MCF 10A (cell line): Measurements from ENCODE around the gene TOR4A. TPM values are rescaled to one million over a fixed set of nuclear protein-coding genes. Genes with fewer than 3 reads are reported as not detected.

Source experiments
- BruUV-seq: library from RNA; stranded (reverse); fragments of 400-500 nt; replicated peaks from 2 replicates; lab custom pipeline; 2021; lab: Mats Ljungman, UMichigan
- CTCF ChIA-PET: fragments of 300-600 bp; sonication (Branson Sonifier 250); formaldehyde crosslinking; extraction: SDS; loops from one replicate; lab custom pipeline; 2021; ENCODE audit warnings: antibody characterized with exemption, inconsistent platforms; lab: Yijun Ruan, JAX
- POLR2A ChIA-PET: fragments of 300-600, 350-650 bp; sonication (Branson Sonifier 250); formaldehyde crosslinking; extraction: SDS; loops from one replicate; lab custom pipeline; 2020; ENCODE audit warnings: antibody characterized with exemption, inconsistent platforms; lab: Yijun Ruan, JAX
- DNase-seq: peaks from one replicate; pipeline ENCODE4 v3.0.0-alpha.2; 2018; ENCODE audit not compliant: unreplicated experiment
- H3K27ac Mint-ChIP-seq: one replicate; pipeline ENCODE4 v1.8.0; 2022; ENCODE audit warnings: mild to moderate bottlenecking, low read depth, mixed read lengths; ENCODE audit not compliant: unreplicated experiment
- H3K27me3 Mint-ChIP-seq: one replicate; pipeline ENCODE4 v1.8.0; 2022; ENCODE audit warnings: mixed read lengths; ENCODE audit not compliant: insufficient read depth, unreplicated experiment
- H3K36me3 Mint-ChIP-seq: one replicate; pipeline ENCODE4 v1.8.0; 2022; ENCODE audit warnings: mild to moderate bottlenecking, moderate library complexity, mixed read lengths; ENCODE audit not compliant: insufficient read depth, unreplicated experiment
- H3K4me1 Mint-ChIP-seq: one replicate; pipeline ENCODE4 v1.8.0; 2022; ENCODE audit warnings: mixed read lengths; ENCODE audit not compliant: insufficient read depth, unreplicated experiment
- H3K4me3 Mint-ChIP-seq: one replicate; pipeline ENCODE4 v1.8.0; 2022; ENCODE audit warnings: mild to moderate bottlenecking, moderate library complexity, mixed read lengths; ENCODE audit not compliant: unreplicated experiment
- H3K9me3 Mint-ChIP-seq: one replicate; pipeline ENCODE4 v1.8.0; 2022; ENCODE audit warnings: mixed read lengths; ENCODE audit not compliant: unreplicated experiment
- CTCF ChIP-seq: fragments of 200-600 bp; IDR thresholded peaks from one replicate; pipeline ENCODE4 v1.8.0; 2022; ENCODE audit warnings: antibody characterized with exemption, mild to moderate bottlenecking; ENCODE audit not compliant: unreplicated experiment
- intact Hi-C: fragments of 100-400 bp; cut with micrococcal nuclease; formaldehyde crosslinking; loops from 2 replicates; pipeline ENCODE4 v1.14.1; 2022
- total RNA-seq: library from RNA; stranded (reverse); gene quantifications from 2 replicates; pipeline ENCODE4 v1.2.3, GENCODE V29; 2022

TOR4A gene
- total RNA-seq, 1 experiment from 2014 or later: 21.9 TPM

- Mint-ChIP-seq H3K27me3 (no peaks in the 10 kb centered on the region), H3K27ac (no peak overlapping the region), H3K4me1 (no peaks in the 10 kb centered on the region), H3K9me3 (no peaks in the 10 kb centered on the region), H3K36me3 (no peaks in the 10 kb centered on the region), H3K4me3 (no peak overlapping the region)
- ChIA-PET CTCF (interaction anchor here (0.5 kb wide), 1 partner anchor 241 kb away, joined by 3 read pairs; no protein-coding TSS in a partner anchor), POLR2A (no interaction called here)
- no peak for DNase-seq
- intact Hi-C loops: no loop called here
- no TSS peak for BruUV-seq
- no peak for TF ChIP-seq CTCF
These were observed 35.4 kb downstream of the TOR4A start for GRCh38 chr9:137312852-137313325.

GRCh38 chr9:137313326-137313936, 35.9 kb downstream of the TOR4A start:
- H3K4me1 Mint-ChIP-seq: no peaks in the 10 kb centered on the region
- H3K36me3 Mint-ChIP-seq: no peaks in the 10 kb centered on the region
- DNase-seq: no peak
- no peak overlapping the region for H3K4me3 Mint-ChIP-seq
- intact Hi-C loops: no loop called here
- POLR2A ChIA-PET: no interaction called here
- no peak overlapping the region for H3K27ac Mint-ChIP-seq
- no peak for TF ChIP-seq CTCF
- CTCF ChIA-PET: no interaction called here
- no peaks in the 10 kb centered on the region for H3K9me3 Mint-ChIP-seq
- no TSS peak for BruUV-seq
- no peaks in the 10 kb centered on the region for H3K27me3 Mint-ChIP-seq

- DNase-seq: no peak
- H3K36me3 Mint-ChIP-seq: no peaks in the 10 kb centered on the region
- no peaks in the 10 kb centered on the region for H3K9me3 Mint-ChIP-seq
- no peak overlapping the region for H3K27ac Mint-ChIP-seq
- H3K4me1 Mint-ChIP-seq: no peaks in the 10 kb centered on the region
- intact Hi-C loops: no loop called here
- no peaks in the 10 kb centered on the region for H3K27me3 Mint-ChIP-seq
- no peak overlapping the region for H3K4me3 Mint-ChIP-seq
- BruUV-seq: no TSS peak
- ChIA-PET POLR2A (no interaction called here), CTCF (no interaction called here)
- TF ChIP-seq CTCF: no peak
These were observed 36.5 kb downstream of the TOR4A start for GRCh38 chr9:137313956-137314560.

GRCh38 chr9:137314561-137315560, 37.3 kb downstream of the TOR4A start:
- Mint-ChIP-seq H3K27me3 (no peaks in the 10 kb centered on the region), H3K9me3 (no peaks in the 10 kb centered on the region), H3K4me1 (no peaks in the 10 kb centered on the region), H3K36me3 (no peaks in the 10 kb centered on the region), H3K27ac (no peak overlapping the region), H3K4me3 (no peak overlapping the region)
- BruUV-seq: no TSS peak
- CTCF ChIA-PET: no interaction called here
- no peak for DNase-seq
- POLR2A ChIA-PET: no interaction called here
- intact Hi-C loops: no loop called here
- no peak for TF ChIP-seq CTCF
